NOMO-1 (cell line): ENCODE data around the gene RFPL4AL1.
"Not testable (repeated sequence)": the region's sequence is repeated elsewhere in the genome, so short reads cannot be mapped to it uniquely, and the experiment has no call there.

Source experiments
- DNase-seq, 2 experiments: peaks; one replicate each; lab custom pipeline; 2025; ENCODE audit not compliant: unreplicated experiment in 2 of 2; lab: John Stamatoyannopoulos, UW

Gene RFPL4AL1

DNA sequence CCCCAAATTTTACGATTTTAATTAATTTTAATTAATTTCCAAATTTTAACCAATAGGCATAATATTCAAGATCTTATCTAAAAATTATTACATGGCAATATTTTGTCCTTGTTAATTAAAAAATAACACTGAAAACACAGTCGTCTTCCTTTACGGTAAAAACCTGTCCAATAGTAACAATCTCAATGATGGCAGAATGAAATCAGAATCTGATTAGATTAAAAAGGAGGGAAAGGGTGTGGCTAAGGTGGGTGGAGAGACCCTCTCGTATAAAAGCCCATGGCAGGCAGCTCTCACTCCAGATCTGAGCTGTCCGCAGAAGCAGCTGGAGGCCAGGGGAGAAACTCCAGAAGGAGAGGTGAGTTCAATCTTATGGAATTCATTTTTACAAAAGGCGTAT lies at the start of gene RFPL4AL1:
Gene RFPL4AL1 (plus strand): TSS at position 301 of the 400 bp plus-strand sequence. CDS start 2,687 bp downstream, outside the sequence.
- not testable (repeated sequence) for DNase-seq

DNA sequence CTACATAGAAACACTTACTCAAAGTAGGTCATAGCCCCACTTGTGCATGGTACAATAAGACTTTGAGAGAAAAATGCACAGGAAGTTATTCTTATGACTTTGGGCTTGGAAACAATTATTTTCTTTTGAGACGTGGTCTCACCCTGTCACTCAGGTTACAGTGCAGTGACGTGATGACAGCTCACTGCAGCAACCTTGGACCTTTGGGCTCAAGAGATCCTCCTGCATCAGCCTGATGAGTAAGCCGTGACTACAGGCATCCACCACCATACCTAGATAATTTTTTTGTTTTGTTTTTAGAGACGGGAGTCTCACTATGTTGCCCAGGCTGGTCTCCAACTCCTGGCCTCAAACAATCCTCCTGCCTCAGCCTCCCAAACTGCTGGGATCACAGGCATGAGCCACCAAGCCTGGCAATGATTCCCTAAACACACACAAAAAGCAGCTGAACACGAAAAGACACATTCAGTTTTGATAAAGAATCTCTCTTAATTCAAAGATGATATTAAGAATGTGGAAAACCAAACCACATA lies 48.6 kb upstream of the RFPL4AL1 start:
- DNase-seq, result no peak

DNA sequence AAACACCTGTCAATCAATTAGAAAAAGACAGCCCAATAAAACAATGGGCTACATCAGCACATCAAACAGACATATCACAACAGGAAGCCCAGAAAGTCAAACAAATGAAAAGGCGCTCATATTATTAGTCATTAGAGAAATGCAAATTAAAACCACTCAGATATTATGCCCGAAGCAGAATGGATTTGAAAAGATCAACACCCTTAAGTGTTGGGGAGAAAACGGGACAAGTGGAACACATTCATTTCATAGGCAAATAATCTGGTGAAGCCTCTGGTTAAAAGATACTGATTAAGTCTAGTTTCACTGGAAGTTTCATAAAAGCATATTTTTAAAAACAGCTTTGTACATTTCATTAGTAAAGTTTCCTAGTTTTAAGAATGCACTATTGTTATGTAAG lies 48.1 kb upstream of the RFPL4AL1 start:
- no peak for DNase-seq

DNA sequence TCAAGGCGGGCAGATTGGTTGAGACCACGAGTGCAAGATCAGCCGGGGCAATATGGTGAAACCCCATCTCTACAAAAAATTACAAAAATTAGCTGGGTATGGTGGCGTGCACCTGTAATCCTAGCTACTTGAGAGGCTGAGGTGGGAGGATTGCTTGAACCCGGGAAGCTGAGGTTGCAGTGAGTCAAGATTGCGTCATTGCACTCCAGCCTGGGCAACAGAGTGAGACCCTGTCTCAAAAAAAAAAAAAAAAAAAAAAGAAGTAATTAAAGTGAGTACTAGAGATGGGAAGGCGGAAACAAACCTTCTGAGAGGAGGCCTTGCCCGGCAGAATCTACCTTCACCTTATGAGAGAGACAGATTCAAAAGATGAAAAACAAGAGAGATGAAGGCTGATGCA lies 45.4 kb upstream of the RFPL4AL1 start:
- no peak for DNase-seq

DNA sequence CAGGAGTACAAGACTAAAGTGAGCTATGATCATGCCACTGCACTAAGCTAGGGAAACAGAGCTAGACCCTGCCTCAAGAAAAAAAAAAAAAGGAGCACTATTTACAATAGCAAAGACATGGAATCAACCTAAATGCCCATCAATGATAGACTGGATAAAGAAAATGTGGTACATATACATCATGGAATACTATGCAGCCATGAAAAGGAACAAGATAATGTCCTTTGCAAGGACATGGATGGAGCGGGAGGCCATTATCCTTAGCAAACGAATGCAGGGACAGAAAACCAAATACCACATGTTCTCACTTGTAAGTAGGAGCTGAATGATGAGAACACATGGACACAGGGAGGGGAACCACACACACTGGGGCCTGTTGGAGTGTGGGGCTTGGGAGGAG lies 38.5 kb upstream of the RFPL4AL1 start:
- DNase-seq, result not testable (repeated sequence)

DNA sequence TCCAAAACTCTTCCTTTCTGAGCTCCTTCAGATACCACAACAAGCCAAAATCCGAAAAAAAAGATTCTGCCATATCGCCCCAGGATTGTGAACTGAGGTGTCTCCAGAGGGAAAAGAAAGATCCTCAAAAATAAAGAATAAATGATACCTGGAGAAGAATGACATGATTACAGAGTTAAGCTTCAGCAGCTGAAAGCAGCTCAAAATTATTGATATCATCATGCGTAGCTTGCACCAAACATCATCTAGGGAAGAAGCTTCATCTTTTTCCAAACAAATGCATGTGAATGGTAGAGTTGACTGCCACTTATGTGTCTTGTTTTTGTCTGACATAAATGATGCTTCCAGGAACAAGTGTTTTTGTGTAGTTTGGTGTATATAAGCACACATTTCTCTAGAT lies 30.6 kb upstream of the RFPL4AL1 start, which contains the start of gene NLRP9:
Gene NLRP9 (minus strand): TSS at position 101 of the 400 bp plus-strand sequence. CDS start 28 bp downstream, at position 73.
- DNase-seq, result no peak

DNA sequence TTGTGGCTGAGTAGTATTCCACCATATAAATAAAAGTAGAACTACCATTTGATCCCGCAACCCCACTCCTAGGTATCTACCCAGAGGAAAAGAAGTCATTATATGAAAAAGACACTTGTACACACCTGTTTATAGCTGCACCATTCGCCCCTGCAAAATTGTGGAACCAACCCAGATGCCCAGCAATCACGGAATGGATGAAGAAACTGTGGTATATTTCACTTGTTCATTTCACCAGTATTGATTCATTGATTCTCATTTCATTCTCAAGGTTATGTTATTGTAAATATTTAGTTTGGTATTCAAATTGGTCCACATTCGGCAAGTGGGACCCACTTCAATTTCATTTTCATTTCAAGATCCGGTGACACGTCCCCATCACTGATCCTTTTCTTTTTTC lies 18.2 kb upstream of the RFPL4AL1 start:
- no peak for DNase-seq

DNA sequence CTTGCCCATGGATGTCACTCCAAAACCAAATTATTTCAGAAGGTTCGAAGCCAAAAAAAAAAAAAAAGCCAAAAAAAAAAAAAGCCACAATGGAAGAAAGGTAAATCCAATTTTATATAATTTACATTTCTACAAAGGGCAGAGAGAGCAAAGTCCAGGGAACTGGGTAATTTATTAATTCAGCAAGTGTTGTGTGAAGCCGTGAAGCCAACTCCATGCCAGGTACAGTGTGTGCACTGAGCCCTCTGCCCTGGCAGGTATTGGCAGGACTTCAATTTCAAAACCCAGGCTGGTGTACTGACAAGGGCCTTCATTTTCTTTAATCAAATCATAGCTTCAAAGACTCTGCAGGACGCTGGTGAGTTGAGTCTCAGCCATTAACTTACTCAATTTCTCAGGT lies 15.5 kb upstream of the RFPL4AL1 start:
- no peak for DNase-seq

DNA sequence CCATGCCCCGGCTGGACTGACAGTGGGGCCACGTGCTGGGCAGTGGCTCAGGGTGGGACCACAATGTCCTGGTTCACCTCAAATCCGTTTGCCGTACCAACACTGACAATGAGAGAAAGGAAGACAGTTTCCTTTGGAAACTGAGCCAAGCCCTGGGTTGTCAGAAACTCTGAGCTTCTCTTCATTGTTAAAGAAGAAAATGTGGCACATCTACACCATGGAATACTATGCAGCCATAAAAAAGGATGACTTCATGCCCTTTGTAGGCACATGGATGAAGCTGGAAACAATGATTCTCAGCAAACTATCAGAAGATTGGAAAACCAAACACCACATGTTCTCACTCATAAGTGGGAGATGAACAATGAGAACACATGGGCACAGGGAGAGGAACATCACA lies 12.1 kb upstream of the RFPL4AL1 start:
- not testable (repeated sequence) for DNase-seq

DNA sequence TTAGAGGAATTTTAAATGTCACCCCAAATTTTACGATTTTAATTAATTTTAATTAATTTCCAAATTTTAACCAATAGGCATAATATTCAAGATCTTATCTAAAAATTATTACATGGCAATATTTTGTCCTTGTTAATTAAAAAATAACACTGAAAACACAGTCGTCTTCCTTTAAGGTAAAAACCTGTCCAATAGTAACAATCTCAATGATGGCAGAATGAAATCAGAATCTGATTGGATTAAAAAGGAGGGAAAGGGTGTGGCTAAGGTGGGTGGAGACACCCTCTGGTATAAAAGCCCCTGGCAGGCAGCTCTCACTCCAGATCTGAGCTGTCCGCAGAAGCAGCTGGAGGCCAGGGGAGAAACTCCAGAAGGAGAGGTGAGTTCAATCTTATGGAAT lies 10.1 kb upstream of the RFPL4AL1 start, which contains the start of gene RFPL4A:
Gene RFPL4A (plus strand): TSS at position 301 of the 400 bp plus-strand sequence. CDS start 2,704 bp downstream, outside the sequence.
- DNase-seq, result not testable (repeated sequence)

DNA sequence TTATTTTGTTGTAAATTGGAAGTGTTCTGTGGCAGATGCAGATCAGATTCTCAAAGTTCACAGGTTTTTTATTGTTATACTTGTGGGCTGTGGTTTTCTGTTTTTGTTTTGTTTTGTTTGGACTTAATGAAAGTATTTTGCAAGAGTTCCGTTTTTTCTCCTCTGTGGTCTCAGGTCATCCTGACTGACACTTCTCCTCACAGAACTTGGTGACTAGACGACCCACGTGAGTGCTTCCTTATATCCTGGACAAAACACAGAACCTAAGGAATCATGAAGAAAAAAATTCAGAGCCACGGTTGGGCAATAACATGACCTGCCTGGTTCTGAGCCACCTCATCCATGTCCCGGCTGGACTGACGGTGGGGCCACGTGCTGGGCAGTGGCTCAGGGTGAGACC lies 2.5 kb upstream of the RFPL4AL1 start:
- no peak for DNase-seq

DNA sequence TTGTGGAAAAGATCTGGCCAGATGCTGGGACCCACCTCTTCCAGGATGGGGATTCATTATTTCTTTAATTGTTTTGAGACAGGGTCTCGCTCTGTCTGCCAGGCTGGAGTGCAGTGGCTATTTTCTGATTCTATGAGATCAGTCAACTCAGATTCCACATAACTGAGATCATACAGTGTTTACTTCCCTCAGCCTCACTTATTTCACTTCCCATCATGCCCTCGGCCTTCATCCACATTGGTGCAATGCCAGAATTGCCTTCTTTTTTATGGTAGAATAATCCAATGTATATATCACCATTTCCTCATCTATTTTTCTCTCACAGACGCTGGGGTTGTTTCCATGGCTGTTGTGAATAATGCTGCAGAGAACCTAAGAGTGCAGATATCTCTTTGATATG lies 714 bp downstream of the RFPL4AL1 start:
- not testable (repeated sequence) for DNase-seq

DNA sequence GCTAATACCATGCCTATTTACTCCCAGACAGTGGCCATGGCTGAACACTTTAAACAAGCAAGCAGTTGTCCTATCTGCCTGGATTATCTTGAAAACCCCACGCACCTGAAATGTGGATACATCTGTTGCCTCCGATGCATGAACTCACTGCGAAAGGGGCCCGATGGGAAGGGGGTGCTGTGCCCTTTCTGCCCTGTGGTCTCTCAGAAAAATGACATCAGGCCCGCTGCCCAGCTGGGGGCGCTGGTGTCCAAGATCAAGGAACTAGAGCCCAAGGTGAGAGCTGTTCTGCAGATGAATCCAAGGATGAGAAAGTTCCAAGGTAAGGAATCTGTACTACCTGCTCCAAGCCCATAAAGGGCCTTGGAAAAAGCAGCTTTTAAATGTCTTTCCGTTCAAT lies 8.6 kb downstream of the RFPL4AL1 start:
- DNase-seq, result no peak

DNA sequence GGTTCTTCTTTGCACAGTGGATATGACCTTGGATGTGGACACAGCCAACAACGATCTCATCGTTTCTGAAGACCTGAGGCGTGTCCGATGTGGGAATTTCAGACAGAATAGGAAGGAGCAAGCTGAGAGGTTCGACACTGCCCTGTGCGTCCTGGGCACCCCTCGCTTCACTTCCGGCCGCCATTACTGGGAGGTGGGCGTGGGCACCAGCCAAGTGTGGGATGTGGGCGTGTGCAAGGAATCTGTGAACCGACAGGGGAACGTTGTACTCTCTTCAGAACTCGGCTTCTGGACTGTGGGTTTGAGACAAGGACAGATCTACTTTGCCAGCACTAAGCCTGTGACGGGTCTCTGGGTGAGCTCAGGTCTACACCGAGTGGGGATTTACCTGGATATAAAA lies 9.4 kb downstream of the RFPL4AL1 start:
- no peak for DNase-seq

DNA sequence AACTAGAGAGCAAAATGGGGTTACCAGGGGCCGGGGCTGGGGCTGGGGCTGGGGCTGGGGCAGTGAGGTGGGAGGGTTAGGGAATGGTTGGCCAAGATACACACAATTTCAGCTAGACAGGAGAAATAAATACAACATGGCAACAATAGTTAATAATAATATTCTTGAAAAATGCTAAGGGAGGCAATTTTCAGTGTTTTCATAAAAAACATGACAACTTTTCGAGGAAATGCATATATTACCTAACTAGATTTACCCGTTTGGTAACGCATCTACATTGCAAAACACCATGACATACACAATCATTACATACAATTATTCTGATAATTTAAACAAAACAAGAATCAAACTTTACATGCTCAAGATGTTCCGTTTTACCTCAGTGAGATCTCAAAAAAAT lies 12.2 kb downstream of the RFPL4AL1 start:
- DNase-seq, result no peak

DNA sequence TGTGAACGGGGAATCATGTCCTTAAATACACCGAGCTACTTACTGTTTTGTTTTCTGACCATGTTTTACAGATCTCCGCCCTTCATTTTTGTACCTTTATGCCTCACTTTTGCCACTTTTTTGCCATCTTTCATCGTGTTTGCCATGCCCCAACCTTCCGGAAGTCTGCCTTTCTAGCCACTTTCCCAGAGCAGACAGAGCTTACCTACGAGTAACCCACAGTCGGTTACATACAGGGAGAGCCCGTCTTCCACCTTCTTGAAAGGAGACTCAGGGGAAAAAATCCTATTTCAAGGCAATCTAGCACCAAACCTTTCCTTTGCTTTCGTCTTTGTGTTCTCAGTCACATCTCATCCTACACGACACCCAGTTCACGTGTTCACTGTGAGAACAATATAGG lies 26.1 kb downstream of the RFPL4AL1 start:
- no peak for DNase-seq

DNA sequence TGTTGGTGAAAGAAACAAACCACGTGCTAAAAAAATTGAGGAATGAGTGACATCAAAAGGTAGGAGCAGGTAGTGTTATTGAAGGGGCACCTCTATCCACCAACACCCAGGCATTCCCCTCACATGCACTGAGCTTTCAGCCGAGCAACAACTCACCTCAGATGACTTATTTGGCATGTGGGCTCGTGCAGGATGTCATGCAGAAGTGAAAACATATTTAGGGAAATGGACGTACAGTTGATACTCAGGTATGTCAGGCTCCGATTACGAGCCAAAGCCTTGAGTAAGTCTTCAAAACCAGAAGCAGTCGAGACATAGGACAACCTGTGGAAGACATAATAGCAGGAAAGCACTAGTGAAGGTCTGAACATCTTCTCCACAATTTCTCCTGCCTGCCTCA lies 32.5 kb downstream of the RFPL4AL1 start:
- no peak for DNase-seq

DNA sequence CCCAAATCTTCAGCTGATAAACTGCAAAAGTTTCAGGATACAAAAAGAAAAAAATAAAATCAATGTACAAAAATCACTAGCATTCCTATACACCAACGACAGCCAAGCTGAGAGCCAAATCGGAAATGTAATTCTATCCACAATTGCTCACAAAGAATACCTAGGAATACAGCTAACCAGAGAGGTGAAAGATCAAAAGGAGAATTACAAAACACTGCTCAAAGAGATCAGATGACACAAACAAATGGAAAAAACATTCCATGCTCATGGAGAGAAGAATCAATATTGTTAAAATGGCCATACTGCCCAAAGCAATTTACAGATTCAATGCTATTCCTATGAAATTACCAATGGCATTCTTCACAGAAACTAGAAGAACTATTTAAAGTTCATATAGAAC lies 33.4 kb downstream of the RFPL4AL1 start:
- no peak for DNase-seq

DNA sequence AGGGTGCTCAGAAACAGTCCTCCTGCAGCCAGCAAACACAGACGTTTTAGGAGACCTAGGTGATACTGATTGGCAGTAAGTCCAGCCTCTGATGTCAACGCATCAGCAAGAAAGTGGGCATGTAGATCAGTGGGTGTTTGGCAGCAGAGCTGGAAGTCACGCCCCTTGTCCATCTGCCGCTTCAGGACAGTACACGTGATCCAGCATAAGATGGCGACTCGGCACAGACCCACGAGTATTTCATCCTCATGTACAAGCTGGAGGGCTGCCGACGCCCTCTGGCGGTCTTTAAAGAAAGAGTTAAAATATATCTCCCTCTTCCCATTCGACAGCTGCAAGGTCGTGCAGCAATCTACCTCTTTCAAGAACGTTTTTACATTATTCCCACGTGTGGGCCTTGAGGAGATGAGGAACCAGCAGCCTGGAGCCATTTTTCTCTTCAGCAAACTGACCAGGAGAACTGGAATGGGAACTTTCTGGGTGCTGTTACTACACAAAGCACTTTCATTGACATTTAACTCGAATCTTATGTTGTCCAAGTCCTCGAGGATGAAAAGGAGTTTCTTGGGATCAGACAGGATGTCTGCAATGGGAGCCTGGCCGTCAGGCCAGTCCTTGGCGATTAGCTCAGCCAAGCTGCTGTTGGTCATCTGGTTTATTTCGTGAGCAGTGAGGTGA lies 40.6 kb downstream of the RFPL4AL1 start:
- peak; percentile 41 to 72 for DNase-seq

DNA sequence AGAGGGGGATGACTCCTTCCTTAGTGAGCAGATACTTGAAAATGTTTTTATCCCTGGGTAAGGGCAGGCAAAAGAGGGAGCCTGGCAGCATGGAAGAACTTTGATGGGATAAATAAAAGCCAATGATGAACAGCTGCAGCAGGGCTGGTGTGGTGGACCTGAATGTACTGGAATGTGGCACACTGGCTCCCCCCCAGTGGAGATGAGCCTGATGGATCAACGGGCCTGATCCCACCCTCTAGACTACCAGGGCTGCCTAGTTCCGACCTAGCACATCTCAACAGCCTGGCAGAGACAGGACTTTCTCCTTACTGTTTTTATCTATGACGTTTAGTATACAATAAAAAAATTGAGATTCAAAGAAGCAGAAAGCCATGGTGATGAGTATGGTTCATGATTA lies 42.4 kb downstream of the RFPL4AL1 start:
- DNase-seq, result no peak

DNA sequence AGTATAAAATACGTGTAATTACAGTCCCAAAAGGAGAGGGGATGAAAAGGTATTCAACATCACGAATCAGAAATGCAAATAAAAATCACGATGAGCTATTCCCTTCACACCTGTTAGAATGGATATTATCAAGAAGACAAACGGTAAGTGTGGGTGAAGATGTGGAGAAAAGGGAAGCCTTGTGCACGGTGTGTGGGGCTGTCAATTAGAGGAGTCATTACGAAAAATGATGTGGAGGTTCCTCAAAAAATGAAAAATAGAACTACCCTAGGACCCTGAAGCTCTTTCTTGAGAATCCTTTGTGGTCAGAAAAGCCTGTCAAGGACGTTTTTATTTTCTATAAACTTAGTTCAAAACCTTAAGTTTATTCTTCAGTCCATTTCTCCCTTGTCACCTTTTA lies 43.5 kb downstream of the RFPL4AL1 start:
- no peak for DNase-seq

DNA sequence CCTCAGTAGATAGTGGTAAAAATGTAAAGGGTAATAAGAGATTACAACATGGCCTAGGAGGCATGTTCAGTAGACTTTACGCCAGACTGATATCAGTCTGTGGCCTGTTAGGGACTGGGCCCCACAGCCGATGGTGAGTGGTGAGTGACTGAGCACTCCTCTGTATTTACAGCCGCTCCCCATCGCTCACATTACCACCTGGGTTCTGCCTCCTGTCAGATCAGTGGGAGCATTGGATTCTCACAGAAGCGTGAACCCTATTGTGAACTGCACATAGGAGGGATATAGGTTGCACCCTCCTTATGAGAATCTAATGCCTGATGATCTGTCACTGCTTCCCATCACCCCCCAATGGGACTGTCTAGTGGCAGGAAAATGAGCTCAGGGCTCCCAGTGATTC lies 45.0 kb downstream of the RFPL4AL1 start:
- no peak for DNase-seq

DNA sequence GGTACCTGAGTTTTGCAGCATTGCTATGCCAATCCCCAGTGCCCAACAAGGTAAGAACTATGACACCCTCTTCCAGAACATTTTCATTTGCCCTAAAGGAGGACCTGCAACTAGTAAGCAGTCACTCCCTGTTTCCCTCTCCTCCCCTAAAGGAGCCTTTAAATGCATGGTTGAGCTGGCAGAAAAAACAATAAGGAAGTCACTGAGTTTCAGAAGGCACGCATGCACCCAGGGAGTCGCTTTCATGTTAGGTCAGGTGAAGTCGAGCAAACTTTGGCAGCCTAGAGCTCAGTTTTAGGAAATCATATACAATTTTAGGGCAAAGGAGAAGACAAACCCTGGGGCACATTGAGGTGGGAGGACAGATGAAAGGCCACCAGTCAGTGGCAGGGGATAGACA lies 51.1 kb downstream of the RFPL4AL1 start:
- DNase-seq, result no peak
